Thoracic aorta (tissue), 2 donors: ENCODE measurements around the gene MLXIPL. TPM values are rescaled to one million over a fixed set of nuclear protein-coding genes. Genes with fewer than 3 reads are reported as not detected.
"Not testable (repeated sequence)": the region's sequence is repeated elsewhere in the genome, so short reads cannot be mapped to it uniquely, and the experiment has no call there.

ENCODE experiments used
- ATAC-seq: fragments of 150-250 bp; one replicate; pipeline ENCODE4 v1.8.0; 2017; ENCODE audit warnings: low read depth; ENCODE audit not compliant: insufficient number of reproducible peaks, low FRiP score
- DNase-seq: peaks from one replicate; pipeline ENCODE4 v3.0.0-alpha.2; 2020; ENCODE audit warnings: low spot score
- H3K27ac ChIP-seq, 2 donors: fragments of 200-600 bp; sonication (generic); 1 replicate in 1 of 2; 2 replicates in 1 of 2; pipeline ENCODE4 v1.5.1; 2016; ENCODE audit warnings: mild to moderate bottlenecking in 2 of 2, moderate library complexity in 2 of 2
- H3K27me3 ChIP-seq: fragments of 200-600 bp; sonication (generic); replicated peaks from 2 replicates; pipeline ENCODE4 v1.6.0; 2016; ENCODE audit warnings: mild to moderate bottlenecking; ENCODE audit not compliant: insufficient read depth
- H3K36me3 ChIP-seq: fragments of 200-600 bp; sonication (generic); one replicate; pipeline ENCODE4 v1.5.1; 2016
- H3K4me1 ChIP-seq, 2 donors: fragments of 200-600 bp; sonication (generic); 1 replicate in 1 of 2; 2 replicates in 1 of 2; pipeline versions ENCODE4 v1.5.1 to v1.6.0; 2016; ENCODE audit warnings: low read depth in 2 of 2, mild to moderate bottlenecking in 1 of 2; ENCODE audit not compliant: control insufficient read depth in 1 of 2
- H3K4me3 ChIP-seq: fragments of 200-600 bp; sonication (generic); 2 replicates; pipeline ENCODE4 v1.5.1; 2016; ENCODE audit warnings: mild to moderate bottlenecking
- H3K9me3 ChIP-seq: fragments of 200-600 bp; sonication (generic); 2 replicates; pipeline ENCODE4 v1.5.1; 2016
- total RNA-seq, 2 donors: library from RNA; depleted of rRNA; stranded (reverse); fragments of >200 nt; gene quantifications; one replicate each; pipeline versions ENCODE4 v1.1.0 to v1.2.3, GENCODE V29; 2016
- TF ChIP-seq, protein P1 (sequence below): fragments of 200-600 bp; sonication (generic); IDR thresholded peaks from one replicate; pipeline ENCODE4 v1.5.1; 2019; ENCODE audit warnings: antibody characterized with exemption

MLXIPL gene
- total RNA-seq, 2 donors from 2014 or later = 6.4 to 36.4 TPM

DNA sequence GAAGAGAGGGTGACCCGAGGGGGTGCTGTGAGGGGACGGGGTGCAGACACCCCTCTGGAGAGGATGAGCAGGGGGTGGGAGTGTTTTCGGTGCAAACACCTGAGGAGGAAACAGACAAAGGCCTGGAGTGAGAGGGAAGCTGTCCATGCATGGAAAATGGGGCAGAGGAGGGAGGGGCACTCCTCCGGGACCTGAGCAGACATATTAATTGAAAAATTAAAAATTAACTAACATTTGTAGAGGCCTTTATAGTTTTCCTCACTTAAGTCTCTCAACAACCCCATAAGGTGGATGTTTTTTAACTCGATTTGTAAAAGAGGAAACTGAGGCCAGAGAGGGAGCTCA lies 44.5 kb upstream of the MLXIPL start:
- H3K27ac ChIP-seq = no peak overlapping the region
- peaks cover 12 to 14% of the 10 kb centered on the region in 2 donors for H3K4me1 ChIP-seq
- ATAC-seq = no peak
- H3K9me3 ChIP-seq = no peaks in the 10 kb centered on the region
- TF ChIP-seq, protein P1, sequence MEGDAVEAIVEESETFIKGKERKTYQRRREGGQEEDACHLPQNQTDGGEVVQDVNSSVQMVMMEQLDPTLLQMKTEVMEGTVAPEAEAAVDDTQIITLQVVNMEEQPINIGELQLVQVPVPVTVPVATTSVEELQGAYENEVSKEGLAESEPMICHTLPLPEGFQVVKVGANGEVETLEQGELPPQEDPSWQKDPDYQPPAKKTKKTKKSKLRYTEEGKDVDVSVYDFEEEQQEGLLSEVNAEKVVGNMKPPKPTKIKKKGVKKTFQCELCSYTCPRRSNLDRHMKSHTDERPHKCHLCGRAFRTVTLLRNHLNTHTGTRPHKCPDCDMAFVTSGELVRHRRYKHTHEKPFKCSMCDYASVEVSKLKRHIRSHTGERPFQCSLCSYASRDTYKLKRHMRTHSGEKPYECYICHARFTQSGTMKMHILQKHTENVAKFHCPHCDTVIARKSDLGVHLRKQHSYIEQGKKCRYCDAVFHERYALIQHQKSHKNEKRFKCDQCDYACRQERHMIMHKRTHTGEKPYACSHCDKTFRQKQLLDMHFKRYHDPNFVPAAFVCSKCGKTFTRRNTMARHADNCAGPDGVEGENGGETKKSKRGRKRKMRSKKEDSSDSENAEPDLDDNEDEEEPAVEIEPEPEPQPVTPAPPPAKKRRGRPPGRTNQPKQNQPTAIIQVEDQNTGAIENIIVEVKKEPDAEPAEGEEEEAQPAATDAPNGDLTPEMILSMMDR = no peak
- no peak for DNase-seq
- no peaks in the 10 kb centered on the region for H3K27me3 ChIP-seq
- peak overlapping the region; percentile 81 for H3K4me3 ChIP-seq
- H3K36me3 ChIP-seq = no peaks in the 10 kb centered on the region

- H3K4me3 ChIP-seq = peak overlapping the region; percentile 81
- no peaks in the 10 kb centered on the region for H3K27me3 ChIP-seq
- TF ChIP-seq, protein P1 = no peak
- no peak overlapping the region for H3K27ac ChIP-seq
- no peak for ATAC-seq
- no peaks in the 10 kb centered on the region for H3K9me3 ChIP-seq
- no peaks in the 10 kb centered on the region for H3K36me3 ChIP-seq
- no peak for DNase-seq
- H3K4me1 ChIP-seq = peaks cover 12 to 14% of the 10 kb centered on the region in 2 donors
Measured at GRCh38 chr7:73668103-73668885, 44.0 kb upstream of the MLXIPL start.

DNA sequence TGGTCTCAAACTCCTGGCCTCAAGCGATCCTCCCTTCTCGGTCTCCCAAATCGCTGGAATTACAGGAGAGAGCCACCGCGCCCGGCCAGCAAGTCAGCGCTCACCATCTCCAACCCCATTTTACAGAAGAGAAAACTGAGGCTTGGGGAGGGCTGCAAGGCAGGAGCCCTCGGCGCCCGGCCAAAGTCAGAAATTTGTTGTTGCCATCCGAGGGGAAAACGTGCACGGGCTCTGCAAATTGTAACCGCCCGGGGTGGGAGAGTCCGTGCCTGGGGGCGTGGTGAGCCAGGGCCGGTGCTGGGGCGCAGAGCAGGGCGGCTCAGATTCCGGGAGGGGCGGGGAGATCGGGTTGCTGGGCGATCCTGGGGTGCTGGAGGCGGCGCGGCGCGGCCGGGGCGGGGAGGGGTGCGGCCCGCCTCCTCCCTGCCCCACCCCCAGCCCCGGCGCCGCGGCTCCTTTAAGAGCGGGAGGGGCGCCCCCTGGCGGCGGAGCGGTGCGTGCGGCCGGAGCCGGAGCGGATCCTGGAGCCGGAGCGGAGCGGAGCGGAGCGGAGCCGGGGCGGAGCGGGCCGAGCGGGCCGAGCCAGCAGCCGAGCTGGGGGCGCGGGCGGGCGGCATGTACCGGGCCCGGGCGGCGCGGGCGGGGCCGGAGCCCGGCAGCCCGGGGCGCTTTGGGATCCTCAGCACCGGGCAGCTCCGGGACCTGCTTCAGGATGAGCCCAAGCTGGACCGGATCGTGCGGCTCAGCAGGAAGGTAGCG lies 43.2 kb upstream of the MLXIPL start, which contains the start of gene VPS37D:
Gene VPS37D (plus strand): TSS at position 488 of the 759 bp plus-strand sequence. CDS start 128 bp downstream, at position 616.
- DNase-seq = peak; percentile 57
- ATAC-seq = peak; percentile 49
- H3K36me3 ChIP-seq = no peaks in the 10 kb centered on the region
- no peaks in the 10 kb centered on the region for H3K9me3 ChIP-seq
- H3K27ac ChIP-seq = no peak within 1 kb of the TSS
- no peaks in the 10 kb centered on the region for H3K27me3 ChIP-seq
- peaks cover 12 to 14% of the 10 kb centered on the region in 2 donors for H3K4me1 ChIP-seq
- H3K4me3 ChIP-seq = peak within 1 kb of the TSS; percentile 81
- TF ChIP-seq, protein P1 = peak; percentile 79

DNA sequence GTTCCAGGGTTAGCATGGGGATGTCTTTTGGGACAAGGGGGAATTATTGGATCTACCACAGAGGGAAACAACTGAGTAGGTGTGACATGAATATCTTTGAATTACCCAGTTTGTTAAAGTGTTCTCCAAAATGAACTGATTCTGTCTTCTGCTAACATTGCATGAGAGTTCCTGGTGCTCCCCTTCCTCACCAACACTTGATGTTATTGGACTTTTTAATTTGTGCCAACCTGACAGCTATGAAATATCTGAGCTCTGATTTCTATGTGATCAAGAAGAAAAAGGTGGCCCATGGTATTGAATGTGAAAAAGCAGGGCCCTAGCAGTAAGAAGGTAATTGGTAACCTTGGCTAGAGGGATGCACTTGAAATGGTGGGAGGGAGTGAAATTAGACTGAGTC lies 38.7 kb upstream of the MLXIPL start:
- ATAC-seq = no peak
- H3K4me1 ChIP-seq = peaks cover 4% of the 10 kb centered on the region in 2 donors
- H3K9me3 ChIP-seq = no peaks in the 10 kb centered on the region

GRCh38 chr7:73660594-73660993 lies 36.3 kb upstream of the MLXIPL start:
- H3K4me3 ChIP-seq, H3K9me3 ChIP-seq, ATAC-seq, H3K4me1 ChIP-seq, H3K27ac ChIP-seq, DNase-seq, H3K27me3 ChIP-seq, H3K36me3 ChIP-seq: not testable (repeated sequence)

More for the DNA sequence above, 38.7 kb upstream of the MLXIPL start:
- no peaks in the 10 kb centered on the region for H3K36me3 ChIP-seq
- no peaks in the 10 kb centered on the region for H3K27me3 ChIP-seq
- H3K27ac ChIP-seq = no peak overlapping the region
- H3K4me3 ChIP-seq = no peak overlapping the region
- TF ChIP-seq, protein P1 = no peak
- DNase-seq = no peak
